HG03342 (cell line): ENCODE measurements around the gene DUSP28.
"Not testable (repeated sequence)": the region's sequence is repeated elsewhere in the genome, so short reads cannot be mapped to it uniquely, and the experiment has no call there.

ENCODE experiments used
- ATAC-seq: cut with Tn5 transposase; IDR thresholded peaks from one replicate; pipeline ENCODE4 v1.9.1; 2021; ENCODE audit warnings: mild to moderate bottlenecking, moderate library complexity; ENCODE audit not compliant: unreplicated experiment

Gene DUSP28

DNA sequence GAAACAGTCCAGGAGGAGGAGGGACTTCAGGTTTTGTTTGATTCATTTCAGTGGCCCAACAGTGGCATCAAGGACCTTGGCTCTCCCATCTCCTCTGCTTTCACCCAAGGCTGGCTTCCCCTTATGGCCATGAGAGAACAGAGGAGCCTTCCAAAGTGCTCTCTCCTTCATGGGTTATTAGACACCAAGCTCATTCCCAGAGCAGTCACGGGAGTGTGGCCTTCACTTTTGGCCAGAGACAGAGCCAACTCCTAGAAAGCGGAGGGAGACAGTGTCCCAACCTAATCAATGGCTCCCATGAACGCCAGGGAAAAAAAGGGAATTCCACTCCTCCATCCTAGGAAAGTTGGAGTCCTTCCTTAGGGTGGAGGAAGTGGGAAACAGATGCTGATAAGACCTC lies 871 bp upstream of the DUSP28 start:
- no peak for ATAC-seq

DNA sequence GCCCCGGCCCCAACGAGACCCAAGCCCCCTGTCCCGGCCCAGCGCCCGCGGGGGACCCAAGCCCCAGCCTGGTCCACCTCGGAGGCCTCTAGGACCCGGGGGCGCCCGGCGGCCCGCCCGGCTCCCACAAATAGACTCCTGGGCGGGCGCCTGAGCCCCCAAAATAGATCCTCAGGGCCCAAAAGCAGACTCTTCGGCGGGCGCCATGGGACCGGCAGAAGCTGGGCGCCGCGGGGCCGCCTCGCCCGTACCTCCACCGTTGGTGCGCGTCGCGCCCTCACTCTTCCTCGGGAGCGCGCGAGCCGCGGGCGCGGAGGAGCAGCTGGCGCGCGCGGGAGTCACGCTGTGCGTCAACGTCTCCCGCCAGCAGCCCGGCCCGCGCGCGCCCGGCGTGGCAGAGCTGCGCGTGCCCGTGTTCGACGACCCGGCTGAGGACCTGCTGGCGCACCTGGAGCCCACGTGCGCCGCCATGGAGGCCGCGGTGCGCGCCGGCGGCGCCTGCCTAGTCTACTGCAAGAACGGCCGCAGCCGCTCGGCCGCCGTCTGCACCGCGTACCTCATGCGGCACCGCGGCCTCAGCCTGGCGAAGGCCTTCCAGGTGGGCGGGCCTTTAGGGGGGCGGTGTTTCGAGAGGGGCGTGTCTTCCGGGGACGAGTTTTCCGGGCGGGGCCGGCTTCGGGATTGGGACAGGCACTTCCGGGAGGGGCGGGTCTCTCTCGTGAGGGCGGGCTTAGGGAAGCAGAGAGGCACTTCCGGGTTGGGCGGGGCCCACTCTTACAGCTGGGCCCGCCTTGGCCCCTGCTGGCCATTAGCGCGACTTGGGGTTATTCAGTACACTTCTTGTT lies 545 bp downstream of the DUSP28 start:
- peak; percentile 60 for ATAC-seq

DNA sequence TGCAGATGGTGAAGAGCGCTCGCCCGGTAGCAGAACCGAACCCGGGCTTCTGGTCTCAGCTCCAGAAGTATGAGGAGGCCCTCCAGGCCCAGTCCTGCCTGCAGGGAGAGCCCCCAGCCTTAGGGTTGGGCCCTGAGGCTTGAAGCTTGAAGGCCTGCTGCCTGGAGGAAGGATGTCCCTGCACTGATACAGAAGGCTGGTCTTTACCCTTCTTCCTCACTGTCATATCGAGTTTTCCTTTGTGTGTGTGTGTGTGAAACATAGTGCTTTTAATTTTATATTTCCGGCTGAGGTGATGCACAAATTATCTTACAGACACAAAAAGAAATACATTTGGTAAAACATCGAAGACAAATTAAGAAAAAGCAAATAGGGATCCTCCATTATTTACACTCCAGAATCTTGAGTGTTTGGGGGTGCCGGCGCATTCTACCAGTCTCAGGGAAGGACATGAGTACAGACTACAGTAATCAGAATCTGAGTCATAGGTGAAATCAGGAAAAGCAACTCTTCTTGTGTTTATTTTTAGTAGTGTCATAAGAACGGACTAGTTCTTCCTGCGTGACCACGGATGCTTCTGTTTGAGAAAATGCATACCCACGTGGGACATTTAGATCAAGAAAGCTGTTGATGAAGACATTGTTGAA lies 1.3 kb downstream of the DUSP28 start:
- ATAC-seq: no peak

DNA sequence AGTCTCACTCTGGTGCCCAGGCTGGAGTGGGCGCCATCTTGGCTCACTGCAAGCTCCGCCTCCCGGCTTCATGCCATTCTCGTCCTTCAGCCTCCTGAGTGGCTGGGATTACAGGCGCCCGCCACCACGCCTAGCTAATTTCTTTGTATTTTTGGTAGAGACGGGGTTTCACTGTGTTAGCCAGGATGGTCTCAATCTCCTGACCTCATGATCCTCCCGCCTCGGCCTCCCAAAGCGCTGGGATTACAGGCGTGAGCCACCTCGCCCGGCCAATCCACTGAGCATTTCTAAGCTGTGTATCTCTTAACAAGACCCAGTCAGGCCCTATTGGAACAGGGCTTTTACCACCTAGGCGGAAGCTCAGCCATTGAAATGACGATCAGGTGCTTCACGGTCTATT lies 3.1 kb downstream of the DUSP28 start:
- ATAC-seq: not testable (repeated sequence)

DNA sequence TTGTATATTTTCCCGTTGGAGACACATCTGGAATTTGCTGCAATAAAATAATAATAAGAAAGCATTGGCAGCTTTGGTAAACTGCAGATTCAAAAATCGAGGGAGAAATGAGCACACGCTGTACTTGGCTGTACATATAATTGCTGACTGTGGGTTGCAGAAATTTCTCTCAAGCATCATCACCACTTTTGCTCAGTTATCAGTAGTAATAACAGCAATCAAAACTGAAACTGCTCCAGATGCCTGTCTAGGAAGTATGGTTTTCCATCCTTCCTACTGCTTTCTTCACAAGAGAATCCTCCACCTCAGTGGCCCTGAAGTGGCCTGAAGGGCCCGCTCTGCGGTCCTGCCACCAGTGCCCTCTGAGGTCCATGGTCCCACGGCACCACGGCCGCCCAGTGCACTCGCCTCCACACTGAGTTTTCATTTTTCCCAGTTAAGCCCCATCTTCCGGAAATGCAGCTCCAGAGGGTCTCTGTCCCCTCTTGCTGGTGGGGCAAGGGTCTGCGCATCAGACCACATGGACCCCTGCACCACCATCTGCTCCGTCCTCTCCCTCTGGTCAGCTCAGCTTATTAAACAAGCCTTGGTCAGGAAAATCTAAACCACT lies 3.9 kb downstream of the DUSP28 start:
- ATAC-seq: no peak

DNA sequence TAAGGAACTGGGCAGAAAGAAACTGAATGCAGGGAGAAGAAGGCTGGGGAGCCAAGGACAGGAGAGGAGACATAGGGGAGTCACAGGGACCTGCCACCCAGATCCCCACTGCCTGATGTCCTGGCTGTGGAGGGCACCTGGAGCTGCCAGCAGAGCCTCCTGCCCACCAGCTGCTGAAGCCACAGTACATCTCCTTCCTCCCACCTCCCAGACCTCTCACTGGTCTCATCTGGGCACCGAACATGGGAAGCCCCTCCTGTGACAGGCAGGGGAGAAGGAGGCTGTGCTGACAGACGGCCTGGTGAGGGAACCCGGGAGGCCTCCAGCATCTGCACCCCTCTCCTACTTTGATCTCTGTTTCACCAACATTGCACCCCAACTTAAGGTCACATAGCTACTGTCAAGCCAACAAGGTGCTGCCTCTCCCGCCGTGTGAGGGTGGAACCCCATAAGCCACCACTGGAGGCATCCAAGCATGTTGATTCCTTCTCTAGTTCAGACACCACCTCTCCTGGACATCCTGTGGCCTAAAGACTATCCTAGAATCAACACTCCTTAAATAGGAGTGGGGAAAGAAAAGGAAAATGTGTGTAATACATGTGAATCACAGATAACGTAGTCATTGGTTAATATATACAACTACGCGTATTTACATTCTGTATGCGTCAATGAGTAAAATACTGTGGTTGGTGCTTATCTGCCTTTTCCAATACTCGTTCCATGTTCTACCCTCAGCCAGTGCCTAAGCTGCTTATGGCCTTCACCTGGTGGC lies 4.6 kb downstream of the DUSP28 start:
- ATAC-seq: no peak

DNA sequence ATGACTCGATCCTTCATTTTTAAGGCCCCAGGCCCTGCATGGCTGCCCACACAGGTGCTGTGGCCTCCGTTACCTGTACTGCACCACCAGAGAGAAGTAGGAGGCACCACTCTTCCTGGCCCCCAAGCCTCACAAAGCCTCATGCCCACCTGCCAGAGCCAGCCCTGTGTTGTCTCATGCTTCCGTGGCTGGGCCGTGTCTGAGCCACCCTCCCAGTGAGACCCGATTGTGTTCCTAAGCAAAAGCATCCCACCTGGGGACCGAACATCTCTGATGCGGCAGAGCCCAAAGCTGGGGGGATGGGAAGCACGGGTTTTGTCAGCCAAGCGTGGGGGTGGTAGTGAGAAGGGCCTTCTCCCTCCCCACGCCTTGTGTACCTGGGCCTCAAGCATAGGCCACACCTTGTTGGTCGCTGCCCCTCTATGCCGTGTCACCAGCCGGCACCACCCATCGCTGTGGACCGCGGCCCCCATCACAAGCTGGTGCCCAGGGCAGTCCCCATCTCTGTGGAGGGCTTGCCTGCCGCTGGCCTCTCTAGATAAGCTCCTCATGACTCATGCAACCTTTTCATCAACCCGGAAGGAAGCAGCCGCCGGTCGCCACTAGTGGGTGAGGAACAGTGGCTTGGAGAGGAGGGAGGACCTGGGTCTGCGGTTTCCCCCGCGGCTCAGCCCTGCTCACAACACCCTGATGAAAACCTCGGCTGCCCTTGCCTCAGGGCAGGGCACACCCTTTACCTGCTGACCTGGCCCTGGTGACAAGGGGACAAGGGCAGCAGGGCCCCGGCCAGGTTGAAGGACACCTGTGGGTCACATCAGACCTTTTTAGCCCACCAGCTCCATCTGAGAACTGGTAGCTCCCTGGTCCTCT lies 5.4 kb downstream of the DUSP28 start:
- peak; percentile 19 for ATAC-seq

DNA sequence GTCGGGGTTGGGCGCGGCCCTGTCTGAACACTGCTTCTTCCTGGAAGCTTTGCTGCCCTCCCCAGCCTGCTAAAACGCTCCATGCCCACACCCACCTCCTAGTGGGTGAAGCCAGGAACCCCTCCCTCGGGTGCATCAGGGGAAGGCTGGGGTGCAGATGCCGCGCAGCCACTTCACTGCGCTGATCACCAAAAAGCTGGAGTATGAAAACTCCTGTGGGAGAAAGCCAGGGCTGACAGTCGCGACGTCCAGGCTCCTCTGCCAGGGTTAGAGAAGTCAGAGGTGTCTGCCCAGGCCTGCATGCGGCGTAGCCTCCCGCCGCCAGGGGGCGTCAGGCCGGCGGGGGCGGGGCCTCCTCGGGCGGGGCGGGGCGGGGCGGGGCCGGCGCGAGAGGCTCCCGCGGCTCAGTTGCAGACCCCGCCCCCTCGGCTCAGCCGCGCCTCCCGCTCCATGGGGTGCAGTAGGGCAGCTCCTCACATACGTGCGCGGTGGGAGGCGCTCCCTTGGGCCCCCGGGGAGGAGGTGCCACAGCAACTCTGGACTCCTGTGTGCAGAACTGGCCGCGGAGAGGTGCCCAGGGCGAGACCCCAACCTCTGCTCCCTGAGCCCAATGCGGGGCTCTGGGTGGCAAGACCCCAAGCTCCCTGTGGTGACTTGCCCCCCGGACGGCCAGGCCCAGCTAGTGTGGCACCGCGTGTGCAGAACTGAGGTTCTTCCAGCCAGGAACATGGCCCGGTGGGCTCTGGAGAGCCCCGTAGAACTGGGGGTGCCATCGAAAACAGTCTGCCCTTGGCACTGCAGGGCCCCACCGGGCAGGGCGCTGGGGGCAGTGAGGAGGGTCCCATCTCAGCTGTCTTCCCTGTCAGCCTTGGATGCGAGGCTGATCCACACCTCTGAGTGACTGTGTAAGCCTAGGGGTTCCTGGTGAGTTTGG lies 6.3 kb downstream of the DUSP28 start:
- peak; percentile 40 for ATAC-seq

DNA sequence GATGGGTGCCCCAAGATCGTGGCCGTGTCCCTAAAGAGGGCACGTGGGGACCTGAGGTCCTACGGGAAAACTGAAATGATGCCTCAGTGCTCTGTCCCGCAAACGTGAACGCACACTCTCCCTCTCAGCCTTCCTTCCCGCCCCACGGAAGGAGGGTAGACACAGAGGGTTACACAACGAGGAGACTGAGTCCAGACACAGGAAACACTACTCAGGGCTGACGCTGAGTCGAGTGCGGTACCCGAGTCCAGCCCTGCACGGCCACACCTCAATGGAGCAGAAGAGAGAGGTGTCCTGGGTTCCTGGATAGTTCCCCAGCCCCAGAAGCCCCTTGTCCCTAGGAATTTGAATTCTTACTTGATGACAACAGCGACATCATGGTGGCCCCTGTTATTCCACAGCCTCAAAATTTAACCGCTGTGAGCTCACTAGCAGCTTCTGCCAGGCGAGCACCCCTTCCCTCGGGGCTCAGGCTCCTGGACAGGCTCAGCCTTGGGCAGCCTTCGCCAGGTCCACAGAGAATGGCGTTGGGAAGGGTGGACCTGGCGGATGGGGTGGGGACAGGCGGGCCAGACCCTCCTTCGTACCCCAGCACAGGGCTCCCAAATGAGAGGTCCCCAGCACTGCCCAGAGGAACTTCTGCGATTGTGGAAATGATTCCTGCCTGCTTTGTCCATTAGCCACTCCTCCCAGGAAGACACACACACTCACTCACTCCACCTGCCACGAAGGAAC lies 7.1 kb downstream of the DUSP28 start:
- no peak for ATAC-seq

DNA sequence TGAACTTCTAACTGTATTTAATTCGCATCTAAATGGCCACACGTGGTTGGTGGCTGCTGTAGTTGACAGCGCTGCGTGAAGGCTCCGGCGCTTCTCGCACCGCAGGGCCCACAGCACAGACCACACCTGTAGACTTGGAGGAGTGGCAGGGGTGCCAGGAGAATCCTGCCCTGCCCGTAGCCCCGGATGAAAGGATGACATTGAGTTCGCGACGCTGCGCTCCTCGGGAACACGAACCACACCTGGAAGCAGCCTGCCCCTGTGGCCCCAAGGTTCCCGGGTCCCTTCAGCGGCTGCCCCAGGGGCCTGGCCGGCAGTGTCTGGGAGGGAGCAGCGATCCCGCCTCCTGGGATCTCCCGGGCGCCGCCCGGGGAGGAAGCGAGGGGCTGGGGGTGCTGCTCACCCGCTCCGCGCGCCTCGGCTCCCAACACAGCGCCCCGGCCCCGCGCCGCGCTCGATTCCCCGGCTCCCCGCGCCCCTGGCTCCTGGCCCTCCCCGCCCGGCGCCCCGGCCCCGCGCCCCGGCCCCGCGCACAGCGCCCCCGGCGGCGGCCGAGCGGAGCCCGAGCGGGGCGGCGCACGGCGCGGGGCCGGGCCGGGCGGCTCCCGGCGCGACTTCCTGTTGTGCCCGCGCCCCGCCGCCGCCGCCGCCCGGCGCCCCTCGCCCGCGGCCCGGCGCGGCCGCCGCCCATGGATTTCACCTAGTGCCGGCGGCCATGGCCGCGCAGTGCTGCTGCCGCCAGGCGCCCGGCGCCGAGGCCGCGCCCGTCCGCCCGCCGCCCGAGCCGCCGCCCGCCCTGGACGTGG lies 7.9 kb downstream of the DUSP28 start, which contains the start of gene RNPEPL1:
TSS of gene RNPEPL1 (plus strand) at position 613 of the 806 bp plus-strand sequence. CDS start at position 716, 103 bp downstream.
- ATAC-seq: peak; percentile 31

DNA sequence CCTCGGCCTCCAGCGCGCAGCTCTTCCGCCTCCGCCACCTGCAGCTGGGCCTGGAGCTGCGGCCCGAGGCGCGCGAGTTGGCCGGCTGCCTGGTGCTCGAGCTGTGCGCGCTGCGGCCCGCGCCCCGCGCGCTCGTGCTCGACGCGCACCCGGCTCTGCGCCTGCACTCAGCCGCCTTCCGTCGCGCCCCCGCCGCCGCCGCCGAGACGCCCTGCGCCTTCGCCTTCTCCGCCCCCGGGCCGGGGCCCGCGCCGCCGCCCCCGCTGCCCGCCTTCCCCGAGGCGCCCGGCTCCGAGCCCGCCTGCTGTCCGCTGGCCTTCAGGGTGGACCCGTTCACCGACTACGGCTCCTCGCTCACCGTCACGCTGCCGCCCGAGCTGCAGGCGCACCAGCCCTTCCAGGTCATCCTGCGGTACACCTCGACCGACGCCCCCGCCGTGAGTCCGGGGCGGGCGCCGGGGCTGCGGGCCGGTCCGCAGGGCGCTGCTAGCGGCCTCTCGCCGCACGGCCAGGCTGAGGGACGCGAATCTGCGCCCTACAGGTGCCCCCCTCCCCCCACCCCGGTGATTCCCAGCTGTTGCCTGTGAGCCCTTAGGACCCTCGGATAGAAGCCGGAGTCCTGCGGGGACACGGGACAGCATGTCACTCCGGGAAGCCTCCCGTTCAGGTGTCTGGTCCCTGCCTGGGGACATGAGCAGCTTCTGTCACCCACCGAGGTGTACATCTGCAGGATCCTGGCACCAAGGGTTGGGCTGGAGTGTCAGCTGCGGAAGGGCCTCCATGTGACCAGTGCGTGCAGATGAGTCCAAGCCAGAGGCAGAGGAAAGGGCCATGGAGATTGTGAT lies 8.7 kb downstream of the DUSP28 start:
- ATAC-seq: peak; percentile 25

DNA sequence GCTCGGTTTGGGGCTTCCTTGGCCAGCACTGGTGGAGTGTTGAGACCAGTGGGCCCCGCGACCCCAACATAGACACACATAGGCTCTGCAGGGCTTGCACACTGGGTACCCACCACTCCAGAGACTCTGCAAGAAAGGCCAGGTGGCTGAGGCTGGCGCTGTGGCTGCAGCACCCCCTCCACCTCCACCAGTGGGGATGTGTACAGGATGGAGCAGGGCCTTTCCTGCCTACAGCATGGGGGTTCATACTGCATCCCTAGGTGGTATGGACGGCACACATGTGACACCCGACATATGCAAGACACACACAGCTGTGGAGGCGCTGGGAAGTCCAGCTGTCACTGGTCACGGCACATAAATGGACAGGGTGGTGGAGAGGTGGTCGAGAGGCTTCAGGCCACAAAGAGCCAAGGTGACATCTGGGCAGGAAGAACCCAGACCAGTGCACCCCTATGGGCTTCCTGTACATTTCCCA lies 9.4 kb downstream of the DUSP28 start:
- ATAC-seq: no peak

DNA sequence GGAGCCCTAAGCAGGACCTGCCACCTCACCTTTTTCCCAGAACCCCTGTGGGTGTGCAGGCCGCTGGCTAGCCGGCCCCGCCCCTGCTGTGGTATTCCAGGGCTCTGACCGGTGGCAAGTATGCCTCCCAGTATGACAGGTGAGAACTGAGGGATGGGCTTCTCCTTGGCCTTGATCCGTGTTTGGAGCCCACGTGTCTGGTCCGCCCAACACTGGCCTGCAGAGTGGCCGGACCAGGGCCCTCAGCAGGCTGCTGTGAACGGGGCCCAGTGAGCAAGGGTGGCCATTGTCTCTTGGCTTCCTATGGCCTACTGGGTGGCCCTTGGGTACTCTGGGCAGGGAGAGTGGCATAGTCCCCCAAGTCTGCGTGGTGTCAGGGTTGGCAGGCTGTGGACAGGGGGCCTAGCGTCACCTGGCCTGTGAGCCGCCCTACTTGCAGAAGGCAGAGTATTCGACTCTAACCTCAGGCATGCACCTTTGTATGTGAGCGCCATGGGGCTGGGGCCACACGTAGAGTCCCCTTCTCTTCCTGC lies 9.9 kb downstream of the DUSP28 start:
- ATAC-seq: no peak

DNA sequence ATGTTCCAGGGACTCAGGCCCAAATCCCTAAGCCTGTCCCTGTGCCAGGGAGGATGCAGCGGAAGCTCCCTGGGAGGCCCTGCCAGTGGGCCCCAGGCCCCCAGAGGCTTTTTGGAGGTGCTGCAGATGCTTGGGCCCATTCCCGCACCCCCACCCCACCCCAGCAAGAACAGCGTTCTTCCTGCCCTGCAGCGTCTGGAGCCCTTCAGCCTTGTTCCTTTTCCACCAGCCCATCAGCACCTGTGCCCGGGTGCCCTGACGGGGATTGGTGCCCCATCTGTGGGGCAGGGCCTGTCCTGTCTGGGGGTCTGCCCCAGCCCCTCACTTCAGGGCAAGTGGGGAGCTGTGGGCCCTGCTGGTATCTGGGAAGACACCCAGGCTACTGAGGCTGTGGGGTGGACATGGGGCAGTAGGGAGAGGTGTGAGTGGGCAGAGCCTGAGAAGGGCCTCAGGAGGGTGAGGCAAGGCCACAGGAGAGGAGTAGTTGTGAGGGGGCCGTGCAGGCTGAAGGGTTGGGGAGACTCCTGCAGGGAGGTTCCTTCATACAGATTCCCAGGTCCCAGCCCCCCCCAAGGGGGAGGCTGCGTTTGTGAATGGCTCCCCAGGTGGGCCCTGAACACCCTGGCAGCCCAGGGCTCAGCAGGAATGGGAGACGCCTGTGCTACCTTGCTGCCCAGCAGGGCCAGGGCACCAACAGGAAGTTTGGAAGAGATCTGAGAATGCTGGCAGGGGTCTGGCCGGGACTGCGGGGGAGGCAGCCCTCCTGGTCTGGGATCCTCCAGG lies 10.6 kb downstream of the DUSP28 start:
- ATAC-seq: no peak

DNA sequence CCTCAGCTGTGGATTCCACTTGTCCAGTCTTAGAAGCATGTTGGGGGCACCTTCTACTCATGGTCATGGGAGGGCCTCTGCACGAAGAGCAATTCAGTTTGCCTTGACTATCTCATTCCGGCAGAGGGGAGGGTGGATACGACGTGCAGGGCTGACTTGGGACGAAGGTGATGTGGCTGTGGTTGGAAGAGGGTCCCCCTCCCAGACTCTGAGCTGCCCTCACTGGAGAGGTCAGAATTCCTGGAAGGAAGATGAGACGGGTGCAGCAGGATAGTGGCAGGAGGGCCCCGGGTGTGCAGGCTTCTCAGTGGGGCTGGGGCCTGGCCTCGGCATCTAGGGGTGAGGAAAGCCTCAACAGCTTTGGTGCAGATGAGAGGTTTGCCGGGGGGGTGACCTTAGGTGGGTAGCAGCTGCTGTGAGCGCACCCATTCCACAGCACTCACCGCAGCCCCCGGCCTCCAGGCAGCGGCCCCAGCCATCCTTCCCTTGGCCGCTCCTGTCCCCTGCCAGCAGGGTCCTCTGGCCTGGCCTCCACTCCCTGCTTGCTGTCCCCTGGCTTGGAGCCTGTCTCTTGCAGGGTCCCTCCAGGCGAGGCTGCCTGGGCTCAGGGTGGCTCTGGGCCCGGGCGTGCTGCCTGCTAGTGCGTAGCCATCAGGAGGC lies 11.3 kb downstream of the DUSP28 start:
- no peak for ATAC-seq
